Endothelial cell (in vitro differentiated cells): ENCODE measurements around the gene COL13A1. TPM values are rescaled to one million over a fixed set of nuclear protein-coding genes. Genes with fewer than 3 reads are reported as not detected.

Experiments used
- DNase-seq: peaks from one replicate; pipeline ENCODE4 v3.0.0; 2021; ENCODE audit warnings: low spot score
- H3K27ac Mint-ChIP-seq: one replicate; pipeline ENCODE4 v1.8.0; 2021; ENCODE audit warnings: mixed read lengths, inconsistent platforms; ENCODE audit not compliant: unreplicated experiment
- H3K27me3 Mint-ChIP-seq: one replicate; pipeline ENCODE4 v1.8.0; 2021; ENCODE audit warnings: mild to moderate bottlenecking, moderate library complexity, mixed read lengths, inconsistent platforms; ENCODE audit not compliant: unreplicated experiment
- H3K36me3 Mint-ChIP-seq: one replicate; pipeline ENCODE4 v1.8.0; 2021; ENCODE audit warnings: mild to moderate bottlenecking, low read depth, mixed read lengths, inconsistent platforms; ENCODE audit not compliant: unreplicated experiment
- H3K4me1 Mint-ChIP-seq: one replicate; pipeline ENCODE4 v1.8.0; 2021; ENCODE audit warnings: mild to moderate bottlenecking, mixed read lengths, inconsistent platforms; ENCODE audit not compliant: unreplicated experiment
- H3K4me3 Mint-ChIP-seq: one replicate; pipeline ENCODE4 v1.8.0; 2021; ENCODE audit warnings: mild to moderate bottlenecking, mixed read lengths, inconsistent platforms; ENCODE audit not compliant: unreplicated experiment
- H3K9me3 Mint-ChIP-seq: one replicate; pipeline ENCODE4 v1.8.0; 2021; ENCODE audit warnings: mixed read lengths, inconsistent platforms; ENCODE audit not compliant: unreplicated experiment
- total RNA-seq: library from RNA; stranded (reverse); fragmentation: NEBNext Ultra II Directional; extraction: Animal tissue kit (Norgen Biotek cat#: 25700); gene quantifications from one replicate; pipeline ENCODE4 v1.2.1, GENCODE V29; 2021; ENCODE audit not compliant: unreplicated experiment
- TF ChIP-seq, protein P1 (sequence below): fragments of 200-600 bp; sonication (generic); IDR thresholded peaks from one replicate; pipeline ENCODE4 v1.5.0; 2021; ENCODE audit warnings: antibody characterized with exemption; ENCODE audit not compliant: unreplicated experiment

The COL13A1 gene
- total RNA-seq, 1 donor from 2014 or later, result 22.6 TPM

DNA sequence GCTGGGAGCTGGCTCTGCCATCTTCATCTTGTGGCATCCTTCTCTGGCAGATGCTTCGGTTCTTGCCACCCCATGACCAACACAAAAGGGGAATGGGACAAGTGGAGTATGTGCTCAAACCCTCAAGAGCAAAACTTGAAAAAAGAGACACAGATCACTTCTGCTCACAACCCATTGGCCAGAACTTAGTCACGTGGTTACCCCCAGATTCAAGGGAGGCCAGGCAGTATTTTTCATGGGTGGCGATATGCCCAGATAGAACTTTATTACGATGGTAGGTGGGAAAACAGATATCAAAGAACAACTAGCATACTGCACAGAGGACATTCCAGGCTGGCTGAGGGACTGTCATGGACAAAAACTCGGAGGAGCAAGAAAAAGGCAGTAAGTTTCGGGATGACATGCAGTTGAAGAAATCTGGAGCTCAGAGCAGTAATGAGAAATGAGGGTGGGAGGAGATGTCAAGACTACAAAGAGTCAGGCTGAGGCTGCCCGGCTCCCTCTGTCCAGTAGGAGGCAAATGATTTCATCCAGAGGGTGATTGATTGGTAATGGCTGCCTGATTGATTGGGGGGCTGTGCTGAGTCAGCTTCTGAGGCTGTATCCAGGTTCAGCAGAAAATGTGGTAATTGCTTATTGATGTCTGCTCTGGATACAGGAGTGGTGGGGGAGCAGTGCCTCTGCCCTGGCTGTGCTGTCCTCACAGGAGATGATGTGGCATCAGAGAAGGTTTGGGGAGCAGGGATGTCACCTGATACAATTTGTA lies 25.3 kb downstream of the COL13A1 start:
- H3K27ac Mint-ChIP-seq, result no peak overlapping the region
- H3K4me3 Mint-ChIP-seq, result peak overlapping the region; percentile 14
- no peaks in the 10 kb centered on the region for H3K9me3 Mint-ChIP-seq
- no peak for DNase-seq
- peaks cover 9% of the 10 kb centered on the region for H3K36me3 Mint-ChIP-seq
- TF ChIP-seq, protein P1, sequence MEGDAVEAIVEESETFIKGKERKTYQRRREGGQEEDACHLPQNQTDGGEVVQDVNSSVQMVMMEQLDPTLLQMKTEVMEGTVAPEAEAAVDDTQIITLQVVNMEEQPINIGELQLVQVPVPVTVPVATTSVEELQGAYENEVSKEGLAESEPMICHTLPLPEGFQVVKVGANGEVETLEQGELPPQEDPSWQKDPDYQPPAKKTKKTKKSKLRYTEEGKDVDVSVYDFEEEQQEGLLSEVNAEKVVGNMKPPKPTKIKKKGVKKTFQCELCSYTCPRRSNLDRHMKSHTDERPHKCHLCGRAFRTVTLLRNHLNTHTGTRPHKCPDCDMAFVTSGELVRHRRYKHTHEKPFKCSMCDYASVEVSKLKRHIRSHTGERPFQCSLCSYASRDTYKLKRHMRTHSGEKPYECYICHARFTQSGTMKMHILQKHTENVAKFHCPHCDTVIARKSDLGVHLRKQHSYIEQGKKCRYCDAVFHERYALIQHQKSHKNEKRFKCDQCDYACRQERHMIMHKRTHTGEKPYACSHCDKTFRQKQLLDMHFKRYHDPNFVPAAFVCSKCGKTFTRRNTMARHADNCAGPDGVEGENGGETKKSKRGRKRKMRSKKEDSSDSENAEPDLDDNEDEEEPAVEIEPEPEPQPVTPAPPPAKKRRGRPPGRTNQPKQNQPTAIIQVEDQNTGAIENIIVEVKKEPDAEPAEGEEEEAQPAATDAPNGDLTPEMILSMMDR, result peak; percentile 23
- H3K27me3 Mint-ChIP-seq, result peaks cover 13% of the 10 kb centered on the region
- peaks cover 61% of the 10 kb centered on the region for H3K4me1 Mint-ChIP-seq

DNA sequence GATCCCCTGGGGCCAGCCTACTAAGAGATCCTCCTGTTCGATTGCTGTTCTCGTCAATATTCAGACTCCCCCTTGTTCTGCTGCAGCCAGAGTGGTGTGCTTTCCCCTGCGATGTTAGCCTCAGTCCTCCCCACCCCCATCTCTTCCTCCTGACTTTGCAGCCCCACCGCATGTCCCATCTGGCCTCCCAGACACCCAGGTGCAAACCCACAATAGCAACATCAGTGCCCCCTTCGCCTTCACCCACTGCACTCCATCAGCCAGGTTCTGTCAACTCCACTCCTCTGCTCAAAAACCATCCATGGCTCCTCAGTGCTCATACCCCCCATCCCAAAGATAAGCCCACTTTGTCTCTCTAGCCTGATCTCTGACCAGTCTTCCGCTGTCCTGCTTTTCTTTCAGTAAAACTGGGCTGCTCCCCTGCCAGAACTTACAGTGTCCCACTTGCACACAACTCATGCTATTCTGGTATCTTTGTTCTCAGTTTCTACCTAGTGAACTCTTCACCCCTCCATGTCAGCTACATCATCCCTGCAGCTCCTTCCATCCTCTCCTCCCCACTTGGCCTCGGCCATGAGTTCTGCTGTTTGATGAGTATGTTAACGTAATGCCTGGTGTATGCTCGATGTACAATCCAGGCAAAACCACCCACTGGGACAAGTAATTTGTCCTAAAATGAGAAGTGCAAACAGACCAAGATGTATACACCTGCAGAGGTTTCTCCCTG lies 26.6 kb downstream of the COL13A1 start:
- DNase-seq, result no peak
- no peaks in the 10 kb centered on the region for H3K9me3 Mint-ChIP-seq
- H3K27ac Mint-ChIP-seq, result no peak overlapping the region
- no peak overlapping the region for H3K4me3 Mint-ChIP-seq
- TF ChIP-seq, protein P1, result no peak
- peaks cover 71% of the 10 kb centered on the region for H3K4me1 Mint-ChIP-seq
- peaks cover 17% of the 10 kb centered on the region for H3K27me3 Mint-ChIP-seq
- H3K36me3 Mint-ChIP-seq, result peaks cover 9% of the 10 kb centered on the region

DNA sequence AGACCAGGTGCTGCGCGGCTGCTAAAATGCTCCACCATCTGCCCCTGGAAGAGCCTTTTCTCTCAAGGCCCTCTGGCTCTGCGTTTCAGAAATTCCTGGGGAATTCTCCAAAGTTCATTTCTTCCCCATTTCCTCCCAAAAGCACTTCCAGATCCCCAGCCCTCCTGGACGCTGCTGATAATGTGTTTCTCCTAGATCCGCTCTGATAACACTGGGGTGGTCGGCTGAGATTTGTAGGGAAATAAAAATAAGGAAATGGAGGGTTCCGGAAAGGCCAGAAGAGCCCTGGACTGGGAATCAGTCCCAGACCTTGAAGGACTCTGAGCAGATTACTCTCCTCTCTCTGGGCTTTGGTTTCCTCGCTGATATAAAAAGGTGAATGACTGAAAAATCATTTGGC lies 28.1 kb downstream of the COL13A1 start:
- H3K9me3 Mint-ChIP-seq, result no peaks in the 10 kb centered on the region

GRCh38 chr10:69831231-69831855 lies 29.6 kb downstream of the COL13A1 start:
- peaks cover 13% of the 10 kb centered on the region for H3K36me3 Mint-ChIP-seq

More for the DNA sequence above, 28.1 kb downstream of the COL13A1 start:
- H3K27me3 Mint-ChIP-seq, result peaks cover 21% of the 10 kb centered on the region
- TF ChIP-seq, protein P1, result no peak
- no peak overlapping the region for H3K4me3 Mint-ChIP-seq
- H3K36me3 Mint-ChIP-seq, result peaks cover 10% of the 10 kb centered on the region
- peaks cover 74% of the 10 kb centered on the region for H3K4me1 Mint-ChIP-seq
- peak; percentile 51 for DNase-seq
- peak overlapping the region; percentile 88 for H3K27ac Mint-ChIP-seq

More at GRCh38 chr10:69831231-69831855, 29.6 kb downstream of the COL13A1 start:
- Mint-ChIP-seq H3K4me3 (no peak overlapping the region), H3K9me3 (no peaks in the 10 kb centered on the region), H3K27ac (no peak overlapping the region), H3K27me3 (peaks cover 24% of the 10 kb centered on the region), H3K4me1 (peaks cover 76% of the 10 kb centered on the region)
- TF ChIP-seq, protein P1, result no peak
- DNase-seq, result no peak
